Transverse colon (tissue), 3 donors: ENCODE measurements around the gene SERAC1.

Source experiments
- CTCF ChIP-seq, 5 experiments: fragments of 200-600 bp in 3 of 5; fragments of 450-650 bp in 2 of 5; sonication (generic) in 3 of 5; IDR thresholded peaks; 1 replicate in 2 of 5; 2 replicates in 3 of 5; pipeline ENCODE4 v1.5.1; 2016 to 2017; ENCODE audit warnings: antibody characterized with exemption in 5 of 5, inconsistent platforms in 3 of 5, mild to moderate bottlenecking in 2 of 5, moderate library complexity in 1 of 5
- POLR2A ChIP-seq: fragments of 450-650 bp; IDR thresholded peaks from one replicate; pipeline ENCODE4 v1.6.1; 2016; ENCODE audit warnings: antibody characterized with exemption, mild to moderate bottlenecking, moderate library complexity

GRCh38 chr6:158078320-158078719 lies 89.7 kb downstream of the SERAC1 start:
- TF ChIP-seq POLR2A = no peak
- no peak for TF ChIP-seq CTCF (IDR thresholded peaks at IDR 0.05)
